Skeletal muscle cell (primary cell): ENCODE measurements around the gene LGALS4.

Source experiments
- DNase-seq: peaks from one replicate; pipeline ENCODE4 v3.0.0-alpha.2; 2010; ENCODE audit warnings: low read depth
- H3K4me3 ChIP-seq: 2 replicates; pipeline ENCODE4 v1.5.1; 2011; ENCODE audit warnings: low read depth, mild to moderate bottlenecking, control low read depth, low read length, moderate library complexity

The LGALS4 gene

GRCh38 chr19:38843175-38843758 is 30.5 kb upstream of the LGALS4 start:
- no peak for DNase-seq

GRCh38 chr19:38842439-38843174 is 29.9 kb upstream of the LGALS4 start:
- no peak for DNase-seq

More at GRCh38 chr19:38843175-38843758, 30.5 kb upstream of the LGALS4 start:
- H3K4me3 ChIP-seq: no peak overlapping the region

GRCh38 chr19:38841787-38842438 is 29.2 kb upstream of the LGALS4 start:
- no peak for DNase-seq
- no peak overlapping the region for H3K4me3 ChIP-seq

More at GRCh38 chr19:38842439-38843174, 29.9 kb upstream of the LGALS4 start:
- no peak overlapping the region for H3K4me3 ChIP-seq

GRCh38 chr19:38841180-38841766 is 28.5 kb upstream of the LGALS4 start:
- H3K4me3 ChIP-seq: no peak overlapping the region

GRCh38 chr19:38840583-38840968 is 27.8 kb upstream of the LGALS4 start:
- no peak overlapping the region for H3K4me3 ChIP-seq
- no peak for DNase-seq

More at GRCh38 chr19:38841180-38841766, 28.5 kb upstream of the LGALS4 start:
- DNase-seq: no peak

- no peak overlapping the region for H3K4me3 ChIP-seq
- DNase-seq: no peak
These were observed 27.3 kb upstream of the LGALS4 start for GRCh38 chr19:38839816-38840582.

- DNase-seq: no peak
- no peak overlapping the region for H3K4me3 ChIP-seq
These were observed 26.4 kb upstream of the LGALS4 start for GRCh38 chr19:38838986-38839761.

GRCh38 chr19:38838208-38838985 is 25.7 kb upstream of the LGALS4 start:
- no peak overlapping the region for H3K4me3 ChIP-seq
- DNase-seq: no peak

GRCh38 chr19:38837656-38838121 is 24.9 kb upstream of the LGALS4 start:
- DNase-seq: no peak
- H3K4me3 ChIP-seq: no peak overlapping the region

- H3K4me3 ChIP-seq: no peak overlapping the region
- DNase-seq: no peak
These were observed 24.4 kb upstream of the LGALS4 start for GRCh38 chr19:38836983-38837626.

- no peak for DNase-seq
- H3K4me3 ChIP-seq: no peak overlapping the region
These were observed 23.6 kb upstream of the LGALS4 start for GRCh38 chr19:38836159-38836982.

- no peak for DNase-seq
- no peak overlapping the region for H3K4me3 ChIP-seq
These were observed 21.8 kb upstream of the LGALS4 start for GRCh38 chr19:38834590-38834989.

GRCh38 chr19:38834104-38834490 is 21.4 kb upstream of the LGALS4 start:
- no peak for DNase-seq
- H3K4me3 ChIP-seq: no peak overlapping the region

- H3K4me3 ChIP-seq: no peak overlapping the region
- no peak for DNase-seq
These were observed 20.3 kb upstream of the LGALS4 start for GRCh38 chr19:38833092-38833425.

GRCh38 chr19:38831142-38831605 is 18.4 kb upstream of the LGALS4 start:
- peak overlapping the region; percentile 67 for H3K4me3 ChIP-seq
- peak; percentile 74 for DNase-seq

- DNase-seq: no peak
- H3K4me3 ChIP-seq: no peak overlapping the region
These were observed 17.4 kb upstream of the LGALS4 start for GRCh38 chr19:38830039-38830733.
